GM21528 (cell line): ENCODE data around the gene CDK7.

Source experiments
- ATAC-seq: cut with Tn5 transposase; IDR thresholded peaks from one replicate; pipeline ENCODE4 v1.9.1; 2021; ENCODE audit warnings: mild to moderate bottlenecking, moderate library complexity; ENCODE audit not compliant: unreplicated experiment, low FRiP score

CDK7 gene

DNA sequence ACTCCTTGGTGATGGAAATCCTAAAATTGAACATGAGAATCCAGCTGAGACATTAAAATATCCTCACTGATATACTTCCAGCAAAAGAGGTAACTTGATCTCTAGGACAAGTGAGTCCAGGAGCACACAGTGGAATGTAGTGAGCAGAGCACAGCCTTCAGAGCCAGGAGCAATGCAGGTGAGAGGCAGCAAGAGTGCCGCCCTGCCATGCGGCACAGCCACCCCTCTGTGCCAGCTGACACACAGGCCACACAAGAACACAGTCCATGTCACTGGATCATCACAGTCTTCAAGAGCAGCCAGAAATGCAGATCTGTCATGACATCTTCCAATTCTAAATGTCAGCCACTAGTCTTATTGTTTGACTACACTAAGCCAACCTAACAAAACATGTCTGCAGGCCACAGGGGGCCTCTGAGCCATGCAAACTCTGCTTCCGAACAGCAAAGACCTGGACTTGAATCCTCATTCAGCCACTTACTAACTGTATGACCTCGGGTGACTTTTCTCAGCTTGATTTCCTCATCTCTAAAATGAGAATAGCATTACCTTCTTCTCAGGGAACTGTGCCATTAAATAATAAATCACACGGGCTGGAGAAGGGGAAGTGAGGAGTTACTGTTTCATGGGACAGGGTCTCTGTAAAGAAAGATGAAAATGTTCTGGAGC is 50.9 kb downstream of the CDK7 start:
- ATAC-seq = no peak

DNA sequence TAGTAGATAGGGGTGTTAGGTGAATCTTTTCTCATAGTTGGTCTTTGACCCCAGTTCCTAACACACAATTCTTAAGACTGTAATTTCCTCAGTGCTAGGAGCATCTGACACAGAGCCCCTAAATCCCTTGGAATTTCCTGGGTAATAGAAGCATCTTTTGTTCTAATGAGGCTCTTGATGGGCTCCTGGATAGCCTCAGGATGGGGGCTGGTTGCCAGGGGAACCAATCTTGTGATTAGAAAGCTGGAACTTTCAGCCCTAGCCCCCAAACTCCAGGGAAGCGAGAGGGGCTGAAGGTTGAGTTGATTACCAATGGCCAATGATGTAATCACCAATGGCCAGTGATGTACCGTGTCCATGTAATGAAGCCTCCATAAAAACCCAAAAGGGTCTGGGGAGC is 53.4 kb downstream of the CDK7 start:
- ATAC-seq = no peak

DNA sequence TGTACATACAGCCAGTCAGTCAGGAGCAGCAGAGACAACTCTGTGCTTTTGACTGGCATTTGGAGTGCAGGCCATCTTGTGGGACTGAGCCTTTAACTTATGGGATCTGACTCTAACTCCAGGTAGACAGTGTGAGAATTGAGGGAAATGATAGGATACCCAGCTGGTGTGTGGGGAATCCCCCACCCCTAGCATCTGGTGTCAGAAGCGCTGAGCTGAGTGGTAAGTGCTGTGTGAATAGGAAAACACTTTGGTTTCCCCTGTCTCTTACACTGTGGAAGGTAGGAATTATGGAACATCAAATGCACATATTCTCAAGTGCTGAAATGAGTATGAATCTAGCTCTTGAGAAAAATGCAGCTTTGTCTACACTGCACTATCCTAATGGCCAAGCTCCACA is 54.0 kb downstream of the CDK7 start:
- no peak for ATAC-seq

DNA sequence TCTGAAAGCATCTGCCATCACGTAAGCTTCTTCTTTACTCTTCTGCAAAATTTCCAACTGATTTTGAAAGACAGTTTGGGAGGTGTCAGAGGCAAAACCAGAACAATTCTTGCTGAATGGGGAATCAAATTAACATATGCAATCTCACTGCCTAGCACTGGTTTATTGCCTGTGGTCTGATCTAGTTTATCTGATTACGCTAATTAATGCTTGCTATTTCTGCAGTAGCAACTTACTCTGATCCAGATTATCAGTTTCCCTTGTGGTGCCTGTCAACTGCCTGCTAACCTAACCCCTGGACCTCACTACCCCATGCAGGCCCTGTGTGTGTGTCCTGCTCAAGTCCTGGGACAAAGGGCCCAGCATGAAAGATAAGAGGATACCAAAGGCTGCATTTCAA is 57.6 kb downstream of the CDK7 start:
- ATAC-seq = no peak

DNA sequence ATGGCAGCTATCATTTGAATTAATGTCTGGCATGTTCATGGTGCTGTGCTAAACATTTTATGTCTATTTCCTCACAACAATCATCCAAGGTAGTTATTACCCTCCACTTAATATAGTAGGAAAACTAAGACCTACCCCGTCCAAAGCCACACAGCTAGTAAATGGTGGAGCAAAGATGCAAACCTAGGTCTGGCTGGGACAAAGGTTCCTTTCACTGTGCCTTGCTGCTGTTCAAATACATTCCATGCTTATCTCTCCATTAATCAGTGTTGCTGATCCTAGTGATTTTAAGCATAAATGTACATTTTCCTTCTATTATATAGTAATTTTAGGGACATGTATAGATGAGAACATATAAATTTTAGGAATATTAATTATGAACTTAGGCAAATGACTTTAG is 59.2 kb downstream of the CDK7 start:
- ATAC-seq = no peak

DNA sequence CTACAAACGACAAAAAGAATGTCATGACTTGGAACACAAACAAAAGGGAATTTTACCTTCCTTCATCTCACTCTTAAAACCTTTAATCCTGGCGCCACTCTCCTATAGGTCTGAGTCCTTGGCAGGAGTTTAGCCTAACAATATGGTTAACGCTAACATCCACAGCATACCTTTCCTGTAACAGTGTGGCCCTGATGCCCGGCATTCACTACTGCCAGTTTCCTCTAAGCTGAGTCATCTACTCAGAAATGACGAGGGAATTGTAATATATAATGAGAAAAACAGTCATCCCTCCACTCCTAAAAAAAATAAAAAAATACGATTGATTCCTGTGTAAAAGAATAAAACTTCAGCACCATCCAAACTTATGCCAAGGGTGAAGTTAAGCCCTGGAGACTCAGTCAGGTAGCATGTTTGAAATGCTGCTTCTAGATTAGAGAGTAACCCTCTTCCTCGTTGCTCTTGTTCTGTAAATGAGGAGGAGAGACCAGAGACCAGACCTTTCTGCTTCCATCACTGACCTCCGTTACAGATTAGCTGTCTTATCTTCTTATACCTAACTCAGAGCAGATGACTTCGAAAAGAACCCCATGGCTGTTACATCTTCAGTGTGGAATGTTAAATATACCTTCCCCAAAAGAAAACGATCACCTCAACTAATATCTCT is 60.5 kb downstream of the CDK7 start:
- ATAC-seq = no peak

DNA sequence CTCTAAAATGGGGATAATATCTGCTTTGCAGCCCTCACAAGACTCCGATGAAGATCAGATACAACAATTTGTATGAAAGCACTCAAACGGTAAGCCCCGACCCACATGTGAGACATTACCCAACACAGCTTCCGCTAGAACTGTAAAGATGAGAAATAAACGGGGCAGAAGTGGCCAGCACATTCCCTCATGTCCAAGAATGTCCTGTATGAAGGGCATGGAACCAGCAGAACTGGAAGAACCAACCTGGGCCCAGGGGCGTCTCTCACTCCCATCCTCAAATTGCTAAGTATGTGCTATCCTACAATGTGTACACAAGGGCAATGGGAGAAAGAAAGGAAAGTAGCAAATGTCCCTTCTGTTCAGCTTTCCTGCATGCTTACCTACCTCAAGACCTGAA is 64.9 kb downstream of the CDK7 start:
- ATAC-seq = no peak

DNA sequence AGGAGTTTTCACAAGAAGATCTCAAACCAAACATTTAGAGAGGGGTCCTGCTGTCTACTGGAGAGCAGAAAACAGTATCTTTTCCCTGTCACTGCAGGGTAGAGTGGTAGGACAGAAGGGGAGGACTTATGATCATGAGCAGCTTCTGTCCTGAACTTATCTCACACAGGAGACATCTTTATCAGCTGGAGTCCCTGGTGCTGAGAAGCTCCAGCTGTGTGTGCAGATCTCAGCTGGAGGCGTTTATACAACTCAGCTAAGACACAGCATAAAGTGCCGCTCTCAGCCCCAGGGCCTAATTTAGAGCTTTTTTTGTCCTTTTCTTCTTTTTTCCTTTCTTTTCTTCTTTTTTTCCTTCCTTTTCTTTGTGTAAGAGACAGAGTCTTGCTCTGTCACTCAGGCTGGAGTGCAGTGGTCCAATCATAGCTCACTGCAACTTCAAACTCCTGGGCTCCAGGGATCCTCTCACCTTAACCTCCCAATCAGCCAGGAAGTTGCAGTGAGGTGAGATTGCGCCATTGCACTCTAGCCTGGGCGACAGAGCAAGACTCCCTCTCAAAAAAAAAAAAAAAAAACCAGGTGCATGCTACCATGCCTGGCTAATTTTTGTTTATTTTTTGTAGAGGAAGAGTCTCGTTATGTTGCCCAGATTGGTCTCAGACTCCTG is 66.0 kb downstream of the CDK7 start:
- ATAC-seq = no peak

DNA sequence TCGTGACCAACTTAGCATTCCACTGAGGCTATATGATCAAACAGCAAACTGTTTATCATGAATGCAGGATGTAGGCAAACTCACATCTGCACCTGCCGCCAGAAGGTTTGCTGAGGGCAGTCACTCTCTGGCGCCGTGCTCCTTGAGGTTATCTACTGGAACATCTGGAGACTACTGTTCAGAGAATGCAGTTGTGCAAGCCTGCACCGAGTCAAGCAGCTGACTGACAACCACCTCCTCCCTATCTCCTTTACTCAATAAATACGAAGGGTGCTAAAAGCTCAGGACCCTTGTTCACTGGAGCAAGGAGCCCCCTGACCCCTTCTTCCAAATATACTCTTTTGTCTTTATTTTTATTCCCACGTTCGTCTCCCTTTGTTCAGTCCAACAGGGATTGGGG is 70.8 kb downstream of the CDK7 start:
- no peak for ATAC-seq

DNA sequence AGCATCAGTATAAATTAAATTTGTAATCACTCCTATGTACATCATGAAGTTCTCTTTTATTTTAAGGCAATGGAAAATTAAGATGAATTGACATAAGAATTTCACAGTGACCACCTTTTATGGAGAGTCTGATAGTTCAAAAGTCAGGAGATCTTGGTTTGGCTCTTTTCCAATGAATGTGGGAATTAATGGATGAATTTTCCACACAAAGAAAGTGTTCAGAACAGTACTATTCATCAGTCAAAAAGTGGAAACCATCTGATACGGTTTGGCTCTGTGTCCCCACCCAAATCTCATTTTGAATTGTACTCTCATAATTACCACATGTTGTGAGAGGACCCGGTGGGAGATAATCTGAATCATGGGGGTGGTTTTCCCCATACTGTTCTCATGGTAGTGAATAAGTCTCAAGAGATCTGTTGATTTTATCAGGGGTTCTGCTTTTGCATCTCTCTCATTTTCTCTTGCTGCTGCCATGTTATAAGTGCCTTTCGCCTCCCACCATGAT is 73.4 kb downstream of the CDK7 start:
- ATAC-seq = no peak

DNA sequence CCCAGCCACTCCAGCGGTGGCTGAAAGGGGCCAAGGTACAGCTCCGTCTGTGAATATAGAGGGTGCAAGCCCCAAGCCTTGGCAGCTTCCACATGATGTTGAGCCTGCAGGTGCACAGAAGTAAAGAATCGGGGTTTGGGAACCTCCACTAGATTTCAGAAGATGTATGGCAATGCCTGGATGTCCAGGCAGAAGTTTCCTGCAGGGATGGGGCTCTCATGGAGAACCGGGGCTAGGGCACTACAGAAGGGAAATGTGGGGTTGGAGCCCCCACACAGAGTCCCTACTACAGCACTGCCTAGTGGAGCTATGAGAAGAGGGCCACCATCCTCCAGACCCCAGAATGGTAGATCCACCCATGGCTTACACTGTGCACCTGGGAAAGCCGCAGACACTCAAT is 74.7 kb downstream of the CDK7 start:
- ATAC-seq = no peak

DNA sequence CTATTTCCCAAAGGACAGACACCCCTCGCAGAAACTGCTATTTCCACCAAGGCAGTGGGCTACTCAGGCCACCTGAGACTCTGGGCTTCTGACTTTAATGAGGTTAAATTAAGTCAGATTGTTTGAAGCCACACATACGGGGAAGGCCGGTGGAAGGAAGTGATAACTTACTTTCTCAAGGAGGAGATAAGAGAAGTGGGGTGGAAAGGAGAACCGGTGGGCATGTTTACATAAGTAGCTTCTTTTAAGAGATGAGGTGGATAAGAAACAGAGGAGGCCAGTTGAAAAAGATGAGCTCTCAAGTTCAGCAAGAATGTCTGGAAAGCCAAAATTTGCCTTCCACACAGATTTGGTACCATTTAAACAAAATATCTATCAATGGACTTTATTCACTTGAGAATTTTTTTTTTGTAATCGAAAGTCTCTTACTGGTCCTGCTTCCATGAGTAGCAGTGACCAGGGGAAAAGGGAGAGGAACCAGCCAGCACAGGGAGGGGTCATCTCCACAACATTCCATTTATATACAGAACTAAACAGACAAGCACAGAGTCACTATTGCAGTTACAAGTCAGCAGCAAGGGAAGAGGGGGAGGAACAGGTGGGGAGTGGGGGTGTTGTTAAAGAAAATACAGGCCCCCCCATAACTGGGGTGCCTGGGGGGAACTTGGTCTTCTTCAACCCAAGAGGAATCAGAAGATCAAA is 77.9 kb downstream of the CDK7 start:
- ATAC-seq = no peak

DNA sequence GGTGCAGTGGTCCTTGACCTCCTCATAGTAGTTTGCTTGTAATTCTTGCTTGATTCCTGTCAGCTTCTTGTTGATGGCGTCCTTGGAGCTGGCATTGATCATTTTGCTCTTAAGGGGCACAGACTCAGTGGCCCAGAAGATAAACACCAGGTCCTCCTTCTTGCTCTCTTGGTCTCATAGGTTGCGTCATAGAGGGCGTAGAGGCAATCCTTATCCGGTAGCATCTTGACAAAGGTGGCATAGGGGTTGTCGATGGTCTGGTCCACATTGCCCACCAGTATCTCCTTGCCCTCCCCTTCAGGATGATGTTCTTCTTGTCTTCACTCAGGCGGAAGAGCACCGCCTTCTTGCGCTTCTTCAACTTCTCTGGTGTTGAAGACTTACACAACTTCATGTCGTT is 78.7 kb downstream of the CDK7 start:
- ATAC-seq = no peak

DNA sequence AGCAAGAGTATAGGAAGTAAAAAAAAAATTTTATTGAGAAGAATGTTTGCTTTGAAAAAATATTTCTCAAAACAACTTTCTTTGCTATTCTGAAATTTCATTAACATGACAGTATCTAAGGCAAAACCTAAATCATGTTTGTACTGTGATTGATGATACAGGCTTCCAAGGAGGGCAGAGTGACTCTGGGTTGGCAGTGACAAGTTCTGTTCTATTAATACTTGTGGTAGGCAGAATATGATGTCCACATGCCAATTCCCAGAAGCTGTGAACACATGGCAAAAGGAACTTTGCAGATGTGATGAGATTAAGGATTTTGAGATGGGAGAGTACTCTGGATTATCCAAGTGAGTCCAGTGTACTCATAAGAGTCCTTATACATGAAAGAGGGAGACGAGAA is 81.3 kb downstream of the CDK7 start:
- ATAC-seq = no peak

DNA sequence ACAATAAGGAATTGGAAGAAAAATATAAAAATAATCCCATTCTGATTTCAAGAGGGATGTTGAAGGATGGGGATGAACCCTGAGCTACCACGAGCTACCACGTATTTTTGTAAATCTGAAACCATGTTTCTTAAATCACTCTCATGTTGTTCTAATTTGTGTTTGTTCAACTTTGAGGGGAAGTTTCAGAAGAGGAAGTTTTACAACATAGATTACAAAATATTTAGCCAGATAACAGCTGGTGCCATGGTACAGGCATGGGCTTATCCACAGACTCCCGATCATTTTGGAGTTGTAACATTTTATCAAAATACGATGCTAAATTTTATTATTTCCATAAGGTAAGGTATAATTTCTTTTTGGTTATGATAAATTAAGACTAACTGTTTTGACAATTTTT is 82.7 kb downstream of the CDK7 start:
- ATAC-seq = no peak

DNA sequence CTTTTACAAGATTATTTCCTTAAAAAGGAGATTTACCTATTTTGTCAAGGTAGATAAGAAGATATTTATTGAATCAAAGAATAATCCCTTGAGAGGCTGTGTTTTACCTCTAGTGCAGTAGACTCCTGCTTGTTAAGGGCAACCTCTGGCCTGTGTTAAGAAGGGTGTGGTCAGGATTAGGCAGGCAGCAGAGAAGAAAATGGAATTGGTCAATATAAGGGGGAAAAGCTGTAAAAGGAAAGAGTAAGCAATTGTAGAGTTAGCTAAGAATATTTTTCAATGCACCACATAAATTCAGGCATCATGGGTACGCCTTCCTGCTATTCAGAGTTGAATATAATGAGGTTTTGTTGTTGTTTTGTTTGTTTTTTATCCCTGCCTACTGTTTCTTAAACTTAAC is 91.7 kb downstream of the CDK7 start:
- ATAC-seq = no peak
